GM12872 (cell line): ENCODE data around the gene KCNJ9.

Experiments
- TF ChIP-seq, protein P1 (sequence below): IDR thresholded peaks from 3 replicates; pipeline ENCODE4 v1.5.1; 2011; ENCODE audit warnings: low read depth, mild to moderate bottlenecking, low read length, moderate library complexity; ENCODE audit not compliant: insufficient read depth

Gene KCNJ9

DNA sequence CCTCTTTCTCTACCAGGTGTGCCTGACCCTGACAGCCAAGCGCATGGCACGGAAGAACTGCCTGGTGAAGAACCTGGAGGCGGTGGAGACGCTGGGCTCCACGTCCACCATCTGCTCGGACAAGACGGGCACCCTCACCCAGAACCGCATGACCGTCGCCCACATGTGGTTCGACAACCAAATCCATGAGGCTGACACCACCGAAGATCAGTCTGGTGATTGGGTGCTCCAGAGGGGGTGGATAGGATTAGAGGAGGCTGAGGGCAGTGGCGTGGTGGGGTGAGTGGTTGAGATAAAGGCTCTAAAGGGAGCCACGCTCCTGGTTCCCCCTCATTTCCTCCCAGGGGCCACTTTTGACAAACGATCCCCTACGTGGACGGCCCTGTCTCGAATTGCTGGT is 47.3 kb downstream of the KCNJ9 start:
- TF ChIP-seq, protein P1, sequence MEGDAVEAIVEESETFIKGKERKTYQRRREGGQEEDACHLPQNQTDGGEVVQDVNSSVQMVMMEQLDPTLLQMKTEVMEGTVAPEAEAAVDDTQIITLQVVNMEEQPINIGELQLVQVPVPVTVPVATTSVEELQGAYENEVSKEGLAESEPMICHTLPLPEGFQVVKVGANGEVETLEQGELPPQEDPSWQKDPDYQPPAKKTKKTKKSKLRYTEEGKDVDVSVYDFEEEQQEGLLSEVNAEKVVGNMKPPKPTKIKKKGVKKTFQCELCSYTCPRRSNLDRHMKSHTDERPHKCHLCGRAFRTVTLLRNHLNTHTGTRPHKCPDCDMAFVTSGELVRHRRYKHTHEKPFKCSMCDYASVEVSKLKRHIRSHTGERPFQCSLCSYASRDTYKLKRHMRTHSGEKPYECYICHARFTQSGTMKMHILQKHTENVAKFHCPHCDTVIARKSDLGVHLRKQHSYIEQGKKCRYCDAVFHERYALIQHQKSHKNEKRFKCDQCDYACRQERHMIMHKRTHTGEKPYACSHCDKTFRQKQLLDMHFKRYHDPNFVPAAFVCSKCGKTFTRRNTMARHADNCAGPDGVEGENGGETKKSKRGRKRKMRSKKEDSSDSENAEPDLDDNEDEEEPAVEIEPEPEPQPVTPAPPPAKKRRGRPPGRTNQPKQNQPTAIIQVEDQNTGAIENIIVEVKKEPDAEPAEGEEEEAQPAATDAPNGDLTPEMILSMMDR: no peak

- TF ChIP-seq, protein P1: no peak
Measured at GRCh38 chr1:160129046-160129445, 47.7 kb downstream of the KCNJ9 start.

- TF ChIP-seq, protein P1: no peak
Measured at GRCh38 chr1:160129558-160129957, 48.2 kb downstream of the KCNJ9 start.

DNA sequence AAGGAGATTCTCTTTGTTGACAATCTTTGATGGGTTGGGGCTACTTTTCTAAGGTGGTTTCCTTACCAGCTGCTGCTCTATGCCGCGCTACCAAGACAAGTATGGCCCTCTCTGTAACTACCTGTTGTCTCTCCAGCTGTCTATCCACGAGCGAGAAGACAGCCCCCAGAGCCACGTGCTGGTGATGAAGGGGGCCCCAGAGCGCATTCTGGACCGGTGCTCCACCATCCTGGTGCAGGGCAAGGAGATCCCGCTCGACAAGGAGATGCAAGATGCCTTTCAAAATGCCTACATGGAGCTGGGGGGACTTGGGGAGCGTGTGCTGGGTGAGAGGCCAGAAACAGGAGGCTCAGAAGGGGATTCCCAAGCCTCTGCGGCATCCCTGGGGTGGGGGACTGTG is 48.6 kb downstream of the KCNJ9 start:
- TF ChIP-seq, protein P1: no peak

GRCh38 chr1:160130486-160130885 is 49.1 kb downstream of the KCNJ9 start:
- TF ChIP-seq, protein P1: no peak

DNA sequence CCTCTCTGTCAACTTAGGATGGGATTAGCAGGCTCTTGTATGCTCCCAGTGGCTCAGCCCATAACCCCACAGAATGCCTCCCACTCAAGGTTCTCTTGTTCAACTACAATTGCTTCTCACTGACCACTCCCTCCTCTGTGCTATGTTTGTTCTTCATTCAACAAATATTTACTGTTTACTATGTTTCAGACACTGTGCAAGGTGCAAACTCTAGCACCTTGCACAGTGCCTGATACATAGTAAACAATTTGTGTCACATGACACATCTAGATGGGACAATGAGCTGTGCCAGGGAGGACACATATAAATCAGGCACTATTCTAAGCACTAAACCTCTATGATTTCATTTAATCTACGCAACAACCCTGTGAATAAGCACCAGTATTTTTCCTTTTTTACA is 49.6 kb downstream of the KCNJ9 start:
- TF ChIP-seq, protein P1: no peak

DNA sequence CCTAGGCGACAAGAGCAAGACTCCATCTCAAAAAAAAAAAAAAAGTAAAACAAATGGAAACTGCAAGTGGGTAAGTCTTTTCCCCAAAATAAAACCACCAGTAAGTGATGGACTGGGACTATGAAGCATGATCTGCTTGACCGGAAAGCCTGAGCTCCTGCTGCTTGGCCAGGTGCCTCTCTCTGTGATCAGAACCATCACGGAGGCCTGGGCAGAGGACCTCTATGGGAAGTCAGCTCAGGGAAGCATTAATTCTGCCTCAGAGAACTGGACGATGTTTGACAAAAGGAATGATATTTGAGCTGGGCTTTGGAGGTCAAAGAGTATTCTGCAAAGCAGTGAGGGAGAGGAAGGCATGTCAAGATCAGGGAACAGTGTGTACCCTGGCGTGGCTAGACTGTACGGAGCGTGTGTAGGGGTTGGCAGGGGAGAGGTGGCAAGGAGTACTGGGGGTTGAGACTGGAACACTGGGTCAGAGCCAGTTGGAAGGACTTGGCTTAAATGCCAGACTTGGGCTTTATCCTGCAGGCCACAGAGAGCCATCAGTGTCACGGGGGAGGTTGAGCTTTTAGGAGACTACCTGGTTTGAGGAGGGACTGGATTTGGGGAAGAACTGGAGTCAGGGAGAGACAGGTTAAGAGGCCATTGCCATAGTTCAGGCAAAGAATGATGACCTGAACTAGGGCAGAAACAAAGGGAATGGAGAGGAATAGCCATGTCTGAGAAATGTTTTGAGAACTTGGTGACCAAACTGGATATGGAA is 50.6 kb downstream of the KCNJ9 start:
- TF ChIP-seq, protein P1: no peak
